Glutamatergic neuron (in vitro differentiated cells): ENCODE measurements around the gene KRTAP13-4. TPM values are rescaled to one million over a fixed set of nuclear protein-coding genes. Genes with fewer than 3 reads are reported as not detected.

ENCODE experiments used
- DNase-seq: peaks from one replicate; pipeline ENCODE4 v3.0.0; 2022
- H3K27ac Mint-ChIP-seq: one replicate; pipeline ENCODE4 v1.8.0; 2020; ENCODE audit warnings: mild to moderate bottlenecking, mixed read lengths, inconsistent platforms; ENCODE audit not compliant: unreplicated experiment
- H3K27me3 Mint-ChIP-seq: one replicate; pipeline ENCODE4 v1.8.0; 2020; ENCODE audit warnings: mild to moderate bottlenecking, moderate library complexity, mixed read lengths, inconsistent platforms; ENCODE audit not compliant: unreplicated experiment
- H3K36me3 Mint-ChIP-seq: one replicate; pipeline ENCODE4 v1.8.0; 2020; ENCODE audit warnings: mild to moderate bottlenecking, mixed read lengths, inconsistent platforms; ENCODE audit not compliant: unreplicated experiment
- H3K4me1 Mint-ChIP-seq: one replicate; pipeline ENCODE4 v1.8.0; 2020; ENCODE audit warnings: mild to moderate bottlenecking, low read depth, mixed read lengths, inconsistent platforms; ENCODE audit not compliant: unreplicated experiment
- H3K4me3 Mint-ChIP-seq: one replicate; pipeline ENCODE4 v1.8.0; 2020; ENCODE audit warnings: mild to moderate bottlenecking, mixed read lengths, inconsistent platforms; ENCODE audit not compliant: unreplicated experiment
- H3K9me3 Mint-ChIP-seq: one replicate; pipeline ENCODE4 v1.8.0; 2020; ENCODE audit warnings: mild to moderate bottlenecking, moderate library complexity, mixed read lengths, inconsistent platforms; ENCODE audit not compliant: unreplicated experiment
- CTCF ChIP-seq: fragments of 200-600 bp; sonication (generic); IDR thresholded peaks from one replicate; pipeline ENCODE4 v1.5.0; 2021; ENCODE audit not compliant: partially characterized antibody, unreplicated experiment
- total RNA-seq: library from RNA; stranded (reverse); fragmentation: NEBNext Ultra II Directional; extraction: Animal tissue kit (Norgen Biotek cat#: 25700); gene quantifications from one replicate; pipeline ENCODE4 v1.2.1, GENCODE V29; 2021; ENCODE audit not compliant: unreplicated experiment

The KRTAP13-4 gene
- total RNA-seq, 1 donor from 2014 or later = not detected

- Mint-ChIP-seq H3K4me1 (peaks cover 2% of the 10 kb centered on the region), H3K27ac (no peak overlapping the region), H3K9me3 (no peaks in the 10 kb centered on the region), H3K36me3 (no peaks in the 10 kb centered on the region), H3K4me3 (no peak overlapping the region), H3K27me3 (peaks cover 2% of the 10 kb centered on the region)
- DNase-seq = no peak
- TF ChIP-seq CTCF = no peak
Measured at GRCh38 chr21:30448514-30448913, 18.5 kb downstream of the KRTAP13-4 start.

- DNase-seq = no peak
- H3K27ac Mint-ChIP-seq = no peak overlapping the region
- no peak overlapping the region for H3K4me3 Mint-ChIP-seq
- H3K36me3 Mint-ChIP-seq = no peaks in the 10 kb centered on the region
- no peaks in the 10 kb centered on the region for H3K4me1 Mint-ChIP-seq
- peak; percentile 74 for TF ChIP-seq CTCF
- H3K9me3 Mint-ChIP-seq = no peaks in the 10 kb centered on the region
- no peaks in the 10 kb centered on the region for H3K27me3 Mint-ChIP-seq
Measured at GRCh38 chr21:30463713-30464112, 33.7 kb downstream of the KRTAP13-4 start.

GRCh38 chr21:30468900-30469714 is 39.1 kb downstream of the KRTAP13-4 start:
- TF ChIP-seq CTCF = no peak
- H3K27ac Mint-ChIP-seq = no peak overlapping the region

GRCh38 chr21:30478004-30478403 is 48.0 kb downstream of the KRTAP13-4 start:
- Mint-ChIP-seq H3K27ac (no peak overlapping the region), H3K27me3 (peaks cover 2% of the 10 kb centered on the region), H3K4me1 (no peaks in the 10 kb centered on the region), H3K4me3 (no peak overlapping the region), H3K9me3 (no peaks in the 10 kb centered on the region), H3K36me3 (no peaks in the 10 kb centered on the region)
- DNase-seq = no peak
- no peak for TF ChIP-seq CTCF

More at GRCh38 chr21:30468900-30469714, 39.1 kb downstream of the KRTAP13-4 start:
- Mint-ChIP-seq H3K27me3 (no peaks in the 10 kb centered on the region), H3K36me3 (no peaks in the 10 kb centered on the region), H3K9me3 (no peaks in the 10 kb centered on the region), H3K4me3 (no peak overlapping the region), H3K4me1 (no peaks in the 10 kb centered on the region)
- no peak for DNase-seq

GRCh38 chr21:30479259-30479658 is 49.2 kb downstream of the KRTAP13-4 start:
- no peak for DNase-seq
- no peak overlapping the region for H3K4me3 Mint-ChIP-seq
- peaks cover 2% of the 10 kb centered on the region for H3K27me3 Mint-ChIP-seq
- H3K4me1 Mint-ChIP-seq = no peaks in the 10 kb centered on the region
- H3K27ac Mint-ChIP-seq = no peak overlapping the region
- no peaks in the 10 kb centered on the region for H3K9me3 Mint-ChIP-seq
- no peaks in the 10 kb centered on the region for H3K36me3 Mint-ChIP-seq
- no peak for TF ChIP-seq CTCF
